HG03442 (cell line): ENCODE results near the gene GPR15LG.

Source experiments
- ATAC-seq: cut with Tn5 transposase; IDR thresholded peaks from one replicate; pipeline ENCODE4 v1.9.1; 2021; ENCODE audit warnings: mild to moderate bottlenecking, moderate library complexity; ENCODE audit not compliant: unreplicated experiment

The GPR15LG gene

DNA sequence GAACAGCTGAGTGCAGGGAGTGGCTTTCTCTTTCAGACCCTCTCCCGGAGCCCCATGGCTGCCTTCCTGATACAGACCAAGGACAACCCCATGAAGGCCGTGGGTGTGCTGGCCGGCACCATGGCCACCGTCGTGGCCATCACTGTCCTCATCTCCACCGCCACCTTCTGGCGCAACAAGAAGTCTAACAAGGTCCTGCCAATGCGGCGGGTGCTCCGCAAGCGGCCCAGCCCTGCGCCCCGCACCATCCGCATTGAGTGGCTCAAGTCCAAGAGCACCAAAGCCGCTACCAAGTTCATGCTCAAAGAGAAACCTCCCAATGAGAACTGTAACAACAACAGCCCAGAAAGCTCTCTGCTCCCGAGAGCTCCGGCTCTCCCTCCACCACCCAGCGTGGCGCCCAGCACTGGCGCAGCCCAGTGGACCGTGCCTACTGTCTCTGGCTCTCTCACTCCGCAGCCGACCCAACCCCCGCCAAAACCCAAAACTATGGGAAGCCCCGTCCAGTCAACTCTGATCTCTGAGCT is 40.5 kb downstream of the GPR15LG start:
- ATAC-seq, result peak; percentile 15

DNA sequence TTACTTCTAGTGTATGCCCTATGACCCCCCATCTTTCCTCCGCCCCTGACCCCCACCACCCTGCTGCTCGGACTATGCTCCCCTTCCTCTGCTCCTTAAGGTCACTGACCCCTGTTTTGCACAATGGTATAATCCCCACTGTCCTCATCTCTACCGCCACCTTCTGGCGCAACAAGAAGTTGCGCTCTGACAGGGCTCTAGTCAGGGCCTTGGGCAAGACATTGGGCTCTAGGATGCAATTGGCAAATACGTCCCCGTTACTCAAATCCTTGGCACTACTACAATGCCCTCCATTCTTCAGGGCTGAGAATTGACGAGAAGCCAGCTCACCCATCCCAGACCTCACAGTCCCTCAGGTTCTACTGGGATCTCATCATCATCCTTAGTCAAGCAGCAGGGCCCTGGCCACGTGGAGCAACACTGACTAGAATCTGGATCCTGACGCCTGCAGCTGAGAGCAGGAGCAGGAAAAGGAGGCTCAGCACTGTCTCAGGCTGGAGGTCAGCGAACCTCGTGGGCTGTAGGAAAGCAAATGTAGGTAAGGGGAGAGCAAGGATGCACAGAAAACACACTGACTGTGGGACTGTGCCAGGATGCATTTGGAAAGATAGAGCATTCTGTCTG is 41.1 kb downstream of the GPR15LG start:
- ATAC-seq, result peak; percentile 93

- ATAC-seq, result no peak
These were observed 43.2 kb downstream of the GPR15LG start for GRCh38 chr10:84216834-84217233.

DNA sequence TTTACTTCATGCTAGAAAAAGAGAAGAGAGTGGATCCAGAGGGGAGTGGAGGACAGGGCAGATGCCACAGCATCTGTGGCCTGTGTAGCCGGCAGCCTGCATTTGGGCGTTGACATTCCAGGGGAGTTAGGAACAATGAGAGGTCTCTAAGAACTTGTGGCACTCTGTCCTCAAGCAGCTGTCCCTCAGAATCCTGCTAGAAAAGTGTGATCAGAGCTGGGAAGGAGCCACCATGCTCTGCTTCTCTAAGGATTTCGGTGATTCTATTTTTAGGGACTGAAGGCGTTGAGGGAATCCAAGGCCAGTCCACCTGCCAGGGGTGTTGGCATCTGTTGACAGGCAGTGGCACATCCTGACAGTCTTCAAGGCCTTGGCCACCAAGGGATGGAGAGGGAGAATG is 44.1 kb downstream of the GPR15LG start:
- ATAC-seq, result no peak

- ATAC-seq, result no peak
These were observed 48.3 kb downstream of the GPR15LG start for GRCh38 chr10:84221916-84222315.

DNA sequence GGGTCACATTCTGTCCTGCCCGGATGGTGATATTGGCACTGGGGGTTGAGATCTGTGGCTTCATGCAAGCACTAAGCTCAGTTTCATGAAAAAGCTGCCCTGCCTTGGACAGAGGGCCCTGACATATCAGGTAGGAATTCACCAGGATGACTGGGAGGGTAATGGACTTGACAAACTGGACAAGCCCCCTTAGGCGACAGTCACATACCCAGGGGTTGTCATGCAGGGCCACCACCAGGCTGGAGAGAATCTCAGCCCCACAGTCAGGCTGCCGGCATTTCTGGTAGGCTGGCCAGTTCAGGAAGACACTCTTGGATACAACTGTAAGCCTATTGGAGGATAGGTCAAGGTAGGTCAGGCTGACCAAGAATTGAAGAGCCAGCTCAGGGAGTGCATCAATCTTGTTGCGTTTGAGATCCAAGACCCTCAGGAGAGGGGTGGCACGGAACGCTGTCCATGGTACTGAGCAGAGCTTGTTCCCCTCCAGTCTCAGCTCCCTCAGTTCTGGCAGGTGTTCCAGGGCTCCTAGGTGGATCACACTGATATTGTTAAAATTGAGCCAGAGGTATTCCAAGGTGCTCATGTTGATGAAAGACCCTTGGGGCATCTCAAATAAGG is 50.9 kb downstream of the GPR15LG start:
- ATAC-seq, result no peak

- no peak for ATAC-seq
These were observed 52.0 kb downstream of the GPR15LG start, which contains the start of gene LRIT2 for GRCh38 chr10:84225427-84226173. TSS of gene LRIT2 (minus strand) at chr10:84225544. CDS start at chr10:84225520, 24 bp downstream.

GRCh38 chr10:84226616-84227015 is 53.0 kb downstream of the GPR15LG start:
- no peak for ATAC-seq

DNA sequence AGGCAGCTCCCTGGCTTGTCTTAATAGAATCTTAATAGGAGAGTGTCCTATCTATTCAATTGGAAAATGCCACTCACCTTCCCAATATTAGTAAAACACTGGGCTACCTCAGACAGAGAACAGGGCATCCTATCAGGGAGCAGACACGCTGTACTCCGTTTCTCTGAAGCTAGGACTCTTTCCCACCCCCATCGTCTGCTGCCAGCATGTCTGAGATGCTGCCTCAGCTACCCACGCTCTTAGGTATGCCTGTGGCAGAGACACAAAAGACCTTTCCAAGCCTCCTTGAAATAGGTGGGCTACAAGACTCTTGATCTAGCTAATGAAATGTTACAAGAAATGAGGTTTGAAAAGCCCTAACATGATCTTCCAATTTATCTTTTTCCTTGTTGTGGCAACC is 54.2 kb downstream of the GPR15LG start:
- no peak for ATAC-seq

DNA sequence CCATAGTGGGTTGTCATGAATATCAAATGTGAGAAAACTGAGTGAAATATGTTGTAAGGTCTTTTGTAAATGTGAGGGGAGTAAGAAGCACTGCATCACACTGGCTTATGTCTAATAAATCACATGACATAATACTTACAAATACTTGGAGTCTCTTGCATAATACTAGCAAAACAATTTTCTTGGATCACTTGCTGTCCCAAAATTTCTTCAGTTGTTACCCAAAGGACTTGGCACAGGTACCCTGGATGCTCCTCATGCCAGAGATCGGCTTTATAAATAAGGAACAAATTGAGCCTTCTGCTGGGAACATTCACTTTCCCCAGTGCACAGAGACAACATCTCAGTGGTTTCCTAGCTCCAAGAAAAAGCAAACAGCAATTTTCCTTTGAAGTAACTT is 56.8 kb downstream of the GPR15LG start:
- ATAC-seq, result no peak

DNA sequence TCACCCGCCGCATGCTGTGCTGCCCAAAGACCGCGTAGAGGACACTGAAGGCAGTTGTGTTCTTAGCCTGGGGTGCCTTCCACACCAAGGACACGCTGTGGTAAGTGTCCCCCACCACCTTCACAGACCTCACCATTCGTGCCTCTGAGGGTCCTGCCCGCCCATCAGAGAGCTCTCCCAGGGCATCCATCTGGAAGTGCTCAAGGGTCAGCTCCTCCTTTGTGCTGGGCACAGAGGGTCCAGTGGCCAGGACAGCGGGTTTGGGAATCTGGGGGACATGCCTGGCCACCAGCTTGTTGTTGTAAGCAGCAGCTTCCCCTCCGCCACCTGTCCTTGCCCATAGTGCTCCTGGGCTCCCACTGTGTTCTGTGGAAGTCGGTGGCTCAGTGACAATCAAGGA is 58.8 kb downstream of the GPR15LG start:
- ATAC-seq, result no peak

DNA sequence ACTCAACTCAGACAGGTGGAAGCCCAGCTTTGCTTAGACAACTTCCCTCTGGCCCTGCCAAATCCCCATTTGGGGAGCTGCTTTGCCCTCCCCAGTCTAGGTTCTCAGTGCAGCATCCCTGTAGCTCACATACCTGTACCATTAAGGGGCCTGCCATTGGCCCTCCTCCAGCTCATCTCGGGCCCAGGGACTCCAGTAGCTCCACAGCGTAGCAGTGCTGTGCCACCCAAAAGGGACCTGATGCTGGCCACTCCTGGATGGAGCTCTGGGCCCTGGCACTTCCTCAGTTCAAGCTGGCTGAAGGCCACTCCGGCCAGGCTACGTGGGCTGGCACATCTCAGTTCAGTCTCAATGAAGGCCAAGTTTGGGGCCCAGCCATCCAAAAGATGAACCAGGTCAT is 60.3 kb downstream of the GPR15LG start:
- ATAC-seq, result no peak

DNA sequence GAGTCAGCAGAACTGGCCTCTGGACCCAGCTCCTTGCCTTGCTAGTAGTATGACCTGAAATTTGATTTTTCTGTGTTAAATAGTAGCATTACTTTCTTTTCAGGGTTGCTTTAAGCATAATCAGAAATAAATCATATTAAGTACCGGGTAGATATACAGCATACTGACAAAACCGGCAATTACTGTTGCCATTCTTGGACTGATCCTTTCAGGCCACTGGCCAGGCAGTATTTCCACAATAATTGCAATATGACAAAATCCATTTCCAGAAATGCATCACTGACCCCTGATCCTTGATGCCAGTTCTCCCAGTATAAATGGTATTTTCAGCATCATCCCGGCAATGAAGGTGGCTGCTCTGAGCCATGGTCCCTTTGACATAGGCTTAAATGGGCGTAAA is 60.9 kb downstream of the GPR15LG start:
- ATAC-seq, result no peak
